Panc1 (cell line): ENCODE results near the gene LRMDA. TPM values are rescaled to one million over a fixed set of nuclear protein-coding genes. Genes with fewer than 3 reads are reported as not detected.

Experiments
- ATAC-seq: fragments of 200-7000 bp; cut with Tn5 transposase; 2 replicates; pipeline ENCODE4 v1.9.1; 2020; ENCODE audit warnings: mild to moderate bottlenecking, moderate library complexity
- BruUV-seq: library from RNA; stranded (reverse); fragments of 400-500 nt; replicated peaks from 2 replicates; lab custom pipeline; 2021; lab: Mats Ljungman, UMichigan
- CTCF ChIA-PET: fragments of 300-600 bp; sonication (Branson Sonifier 250); formaldehyde crosslinking; loops from one replicate; lab custom pipeline; 2022; ENCODE audit warnings: antibody characterized with exemption; lab: Charles Lee
- POLR2A ChIA-PET: fragments of 300-600 bp; sonication (Branson Sonifier 250); formaldehyde crosslinking; loops from one replicate; lab custom pipeline; 2022; ENCODE audit warnings: antibody characterized with exemption; lab: Charles Lee
- DNase-seq: peaks from one replicate; pipeline ENCODE4 v3.0.0-alpha.2; 2010; ENCODE audit warnings: low read depth, low spot score
- H3K27ac ChIP-seq: 2 replicates; pipeline ENCODE4 v1.5.1; 2011; ENCODE audit warnings: mild to moderate bottlenecking, low read length, inconsistent platforms
- H3K27me3 ChIP-seq: fragments of 200-500 bp; sonication (Bioruptor generic); 2 replicates; pipeline ENCODE4 v1.6.0; 2014; ENCODE audit warnings: low read length, inconsistent platforms; ENCODE audit not compliant: control insufficient read depth, insufficient read depth
- H3K36me3 ChIP-seq: fragments of 200-500 bp; sonication (Bioruptor generic); 2 replicates; pipeline ENCODE4 v1.5.1; 2014; ENCODE audit warnings: inconsistent platforms, mild to moderate bottlenecking, low read length, moderate library complexity; ENCODE audit not compliant: control insufficient read depth, insufficient read depth
- H3K4me1 ChIP-seq: 2 replicates; pipeline ENCODE4 v1.5.1; 2011; ENCODE audit warnings: inconsistent platforms, mild to moderate bottlenecking, low read length, moderate library complexity; ENCODE audit not compliant: control insufficient read depth, insufficient read depth
- H3K4me3 ChIP-seq, 2 experiments: 2 replicates each; pipeline ENCODE4 v1.5.1; 2011 to 2012; ENCODE audit warnings: low read depth in 2 of 2, low read length in 2 of 2, mild to moderate bottlenecking in 2 of 2, inconsistent platforms in 1 of 2, moderate library complexity in 1 of 2
- H3K9me3 ChIP-seq: fragments of 200-500 bp; sonication (Bioruptor generic); 2 replicates; pipeline ENCODE4 v1.5.1; 2014; ENCODE audit warnings: low read depth, mild to moderate bottlenecking, inconsistent platforms, low read length, moderate library complexity; ENCODE audit not compliant: control insufficient read depth, insufficient read depth
- POLR2AphosphoS5 ChIP-seq: IDR thresholded peaks from 2 replicates; pipeline ENCODE4 v1.6.1; 2012; ENCODE audit warnings: mild to moderate bottlenecking, low read depth, low read length, moderate library complexity
- SIN3A ChIP-seq: IDR thresholded peaks from 2 replicates; pipeline ENCODE4 v1.6.1; 2012; ENCODE audit warnings: low read depth, mild to moderate bottlenecking, low read length, moderate library complexity, borderline replicate concordance; ENCODE audit not compliant: insufficient read depth
- TCF7L2 ChIP-seq: IDR thresholded peaks from 2 replicates; pipeline ENCODE4 v1.6.1; 2011; ENCODE audit warnings: mild to moderate bottlenecking, low read depth, low read length, inconsistent platforms
- in situ Hi-C: cut with HindIII; loops from 2 replicates; pipeline ENCODE4 v1.10.0; 2016; ENCODE audit warnings: low sequenced_read_pairs, low pct_unique_long_range_greater_than_20kb
- intact Hi-C: fragments of 100-400 bp; cut with micrococcal nuclease; formaldehyde crosslinking; loops from one replicate; pipeline ENCODE4 v1.10.0; 2022; ENCODE audit not compliant: unreplicated experiment
- total RNA-seq: library from RNA; stranded (reverse); gene quantifications from one replicate; pipeline ENCODE4 v1.2.1, GENCODE V29; 2021; ENCODE audit not compliant: unreplicated experiment
- TF ChIP-seq, protein P1 (sequence below): fragments of 450-650 bp; IDR thresholded peaks from 2 replicates; pipeline ENCODE4 v1.5.1; 2017; ENCODE audit warnings: mild to moderate bottlenecking
- TF ChIP-seq, protein P2 (sequence below), 2 experiments: IDR thresholded peaks; 2 replicates each; pipeline ENCODE4 v1.6.1; 2011 to 2012; ENCODE audit warnings: low read depth in 2 of 2, control low read depth in 1 of 2, low read length in 1 of 2, mild to moderate bottlenecking in 1 of 2, moderate library complexity in 1 of 2; ENCODE audit not compliant: insufficient read depth in 1 of 2

The LRMDA gene
- total RNA-seq, 1 experiment from 2014 or later: 1.2 TPM

DNA sequence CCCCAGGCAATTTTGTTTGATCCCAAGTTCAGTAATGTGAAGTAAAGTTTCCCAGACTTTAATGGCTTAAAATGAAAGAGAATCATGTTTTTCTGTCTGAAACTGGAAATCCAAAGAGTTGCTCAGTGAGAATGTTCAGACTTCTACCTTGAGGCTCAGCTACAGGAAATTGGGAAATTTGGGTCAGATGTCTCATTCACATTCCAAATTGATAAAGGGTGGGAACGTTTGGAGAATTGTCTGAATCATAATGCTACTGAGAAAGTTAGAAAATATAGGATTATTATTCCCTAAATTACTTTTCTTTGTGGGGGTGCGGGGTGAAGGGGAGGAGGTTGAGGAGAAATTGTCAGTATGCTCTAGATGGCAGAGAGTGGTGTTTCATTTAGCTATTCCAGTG is 773.9 kb downstream of the LRMDA start:
- ChIA-PET POLR2A (no interaction called here), CTCF (no interaction called here)
- DNase-seq: no peak
- Histone ChIP-seq H3K9me3 (no peaks in the 10 kb centered on the region), H3K27ac (no peak overlapping the region), H3K4me3 (no peak overlapping the region), H3K27me3 (no peaks in the 10 kb centered on the region), H3K4me1 (no peaks in the 10 kb centered on the region), H3K36me3 (no peaks in the 10 kb centered on the region)
- TF ChIP-seq, protein P1, sequence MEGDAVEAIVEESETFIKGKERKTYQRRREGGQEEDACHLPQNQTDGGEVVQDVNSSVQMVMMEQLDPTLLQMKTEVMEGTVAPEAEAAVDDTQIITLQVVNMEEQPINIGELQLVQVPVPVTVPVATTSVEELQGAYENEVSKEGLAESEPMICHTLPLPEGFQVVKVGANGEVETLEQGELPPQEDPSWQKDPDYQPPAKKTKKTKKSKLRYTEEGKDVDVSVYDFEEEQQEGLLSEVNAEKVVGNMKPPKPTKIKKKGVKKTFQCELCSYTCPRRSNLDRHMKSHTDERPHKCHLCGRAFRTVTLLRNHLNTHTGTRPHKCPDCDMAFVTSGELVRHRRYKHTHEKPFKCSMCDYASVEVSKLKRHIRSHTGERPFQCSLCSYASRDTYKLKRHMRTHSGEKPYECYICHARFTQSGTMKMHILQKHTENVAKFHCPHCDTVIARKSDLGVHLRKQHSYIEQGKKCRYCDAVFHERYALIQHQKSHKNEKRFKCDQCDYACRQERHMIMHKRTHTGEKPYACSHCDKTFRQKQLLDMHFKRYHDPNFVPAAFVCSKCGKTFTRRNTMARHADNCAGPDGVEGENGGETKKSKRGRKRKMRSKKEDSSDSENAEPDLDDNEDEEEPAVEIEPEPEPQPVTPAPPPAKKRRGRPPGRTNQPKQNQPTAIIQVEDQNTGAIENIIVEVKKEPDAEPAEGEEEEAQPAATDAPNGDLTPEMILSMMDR: no peak
- TF ChIP-seq POLR2AphosphoS5: no peak
- TF ChIP-seq, protein P2, sequence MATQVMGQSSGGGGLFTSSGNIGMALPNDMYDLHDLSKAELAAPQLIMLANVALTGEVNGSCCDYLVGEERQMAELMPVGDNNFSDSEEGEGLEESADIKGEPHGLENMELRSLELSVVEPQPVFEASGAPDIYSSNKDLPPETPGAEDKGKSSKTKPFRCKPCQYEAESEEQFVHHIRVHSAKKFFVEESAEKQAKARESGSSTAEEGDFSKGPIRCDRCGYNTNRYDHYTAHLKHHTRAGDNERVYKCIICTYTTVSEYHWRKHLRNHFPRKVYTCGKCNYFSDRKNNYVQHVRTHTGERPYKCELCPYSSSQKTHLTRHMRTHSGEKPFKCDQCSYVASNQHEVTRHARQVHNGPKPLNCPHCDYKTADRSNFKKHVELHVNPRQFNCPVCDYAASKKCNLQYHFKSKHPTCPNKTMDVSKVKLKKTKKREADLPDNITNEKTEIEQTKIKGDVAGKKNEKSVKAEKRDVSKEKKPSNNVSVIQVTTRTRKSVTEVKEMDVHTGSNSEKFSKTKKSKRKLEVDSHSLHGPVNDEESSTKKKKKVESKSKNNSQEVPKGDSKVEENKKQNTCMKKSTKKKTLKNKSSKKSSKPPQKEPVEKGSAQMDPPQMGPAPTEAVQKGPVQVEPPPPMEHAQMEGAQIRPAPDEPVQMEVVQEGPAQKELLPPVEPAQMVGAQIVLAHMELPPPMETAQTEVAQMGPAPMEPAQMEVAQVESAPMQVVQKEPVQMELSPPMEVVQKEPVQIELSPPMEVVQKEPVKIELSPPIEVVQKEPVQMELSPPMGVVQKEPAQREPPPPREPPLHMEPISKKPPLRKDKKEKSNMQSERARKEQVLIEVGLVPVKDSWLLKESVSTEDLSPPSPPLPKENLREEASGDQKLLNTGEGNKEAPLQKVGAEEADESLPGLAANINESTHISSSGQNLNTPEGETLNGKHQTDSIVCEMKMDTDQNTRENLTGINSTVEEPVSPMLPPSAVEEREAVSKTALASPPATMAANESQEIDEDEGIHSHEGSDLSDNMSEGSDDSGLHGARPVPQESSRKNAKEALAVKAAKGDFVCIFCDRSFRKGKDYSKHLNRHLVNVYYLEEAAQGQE (IDR thresholded peaks at IDR 0.05; ENCODE audit: insufficient read depth in 1 of 2, low read depth in 2 of 2, low read length in 1 of 2): no peak
- TF ChIP-seq SIN3A: no peak
- no peak for TF ChIP-seq TCF7L2
- no TSS peak for BruUV-seq
- intact Hi-C loops (no loop called here), in situ Hi-C loops (no loop called here)
- no peak for ATAC-seq

DNA sequence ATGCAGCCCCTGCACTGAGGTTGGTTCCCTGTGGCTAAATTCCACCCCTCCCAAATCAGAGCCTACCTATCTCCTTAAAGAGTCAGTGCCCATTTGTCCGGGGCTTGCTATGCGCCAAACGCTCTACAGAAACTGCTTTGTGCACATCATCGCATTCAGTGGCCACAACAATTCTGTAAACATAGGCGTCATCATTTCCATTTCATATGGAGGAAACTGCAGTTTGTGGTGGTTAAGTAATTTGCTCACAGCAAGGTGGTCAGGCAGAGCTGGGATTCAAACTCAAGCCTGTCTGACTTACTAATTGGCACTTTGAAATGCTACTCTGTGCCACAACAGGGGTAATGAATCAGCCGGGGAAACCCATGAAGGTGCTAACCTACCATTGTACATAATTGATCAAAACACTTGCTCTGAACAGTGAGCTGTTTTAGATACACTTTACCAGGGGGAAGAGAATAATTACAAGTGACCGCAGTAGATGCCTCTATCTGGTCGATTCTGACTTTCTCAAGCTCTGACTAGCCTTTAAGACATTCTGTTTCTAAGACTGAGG is 775.5 kb downstream of the LRMDA start:
- no peaks in the 10 kb centered on the region for H3K27me3 ChIP-seq
- no peak for DNase-seq
- no TSS peak for BruUV-seq
- no peak overlapping the region for H3K4me3 ChIP-seq
- no peak overlapping the region for H3K27ac ChIP-seq
- no peaks in the 10 kb centered on the region for H3K4me1 ChIP-seq
- POLR2A ChIA-PET: no interaction called here
- intact Hi-C loops: no loop called here
- CTCF ChIA-PET: no interaction called here
- no peak for ATAC-seq
- in situ Hi-C loops: no loop called here
- H3K9me3 ChIP-seq: no peaks in the 10 kb centered on the region
- no peak for TF ChIP-seq TCF7L2
- TF ChIP-seq POLR2AphosphoS5: no peak
- no peak for TF ChIP-seq SIN3A
- TF ChIP-seq, protein P1: no peak
- TF ChIP-seq, protein P2 (IDR thresholded peaks at IDR 0.05; ENCODE audit: insufficient read depth in 1 of 2, low read depth in 2 of 2, low read length in 1 of 2): no peak
- no peaks in the 10 kb centered on the region for H3K36me3 ChIP-seq
